Astrocyte (in vitro differentiated cells and primary cell): ENCODE measurements around the gene PRKCG.

ENCODE experiments used
- CTCF ChIP-seq: IDR thresholded peaks from 2 replicates; pipeline ENCODE4 v1.5.1; 2011; ENCODE audit warnings: low read depth, mild to moderate bottlenecking, inconsistent platforms, low read length, moderate library complexity; ENCODE audit not compliant: insufficient read depth
- EZH2 ChIP-seq: IDR thresholded peaks from 2 replicates; pipeline ENCODE4 v1.6.1; 2012; ENCODE audit warnings: mild to moderate bottlenecking, low read length, inconsistent platforms; ENCODE audit not compliant: insufficient read depth

- TF ChIP-seq CTCF (no peak), EZH2 (no peak)
These were observed 16.5 kb upstream of the PRKCG start for GRCh38 chr19:53865523-53865917.
